ENCODE measurements around the gene PLEKHA5.
"Not testable (repeated sequence)": the region's sequence is repeated elsewhere in the genome, so short reads cannot be mapped to it uniquely, and the experiment has no call there.

The PLEKHA5 gene

GRCh38 chr12:19326102-19326501 lies 196.6 kb downstream of the PLEKHA5 start:
- DNase-seq (ENCODE audit: low spot score) = no peak

GRCh38 chr12:19332196-19332595 lies 202.7 kb downstream of the PLEKHA5 start:
- no peak for DNase-seq (ENCODE audit: low spot score)

- no peak for DNase-seq (ENCODE audit: low spot score)
These were observed 208.9 kb downstream of the PLEKHA5 start for GRCh38 chr12:19338405-19338804.

- DNase-seq (ENCODE audit: low spot score) = not testable (repeated sequence)
These were observed 221.3 kb downstream of the PLEKHA5 start for GRCh38 chr12:19350850-19351249.

GRCh38 chr12:19351346-19351745 lies 221.8 kb downstream of the PLEKHA5 start:
- no peak for DNase-seq (ENCODE audit: low spot score)

- DNase-seq (ENCODE audit: low spot score) = peak; percentile 74
These were observed 240.2 kb downstream of the PLEKHA5 start for GRCh38 chr12:19369691-19370148.

GRCh38 chr12:19373586-19373985 lies 244.1 kb downstream of the PLEKHA5 start:
- no peak for DNase-seq (ENCODE audit: low spot score)

- no peak for DNase-seq (ENCODE audit: low spot score)
These were observed 246.4 kb downstream of the PLEKHA5 start for GRCh38 chr12:19375888-19376287.

GRCh38 chr12:19376691-19377090 lies 247.2 kb downstream of the PLEKHA5 start:
- DNase-seq (ENCODE audit: low spot score) = no peak

GRCh38 chr12:19382111-19382526 lies 252.6 kb downstream of the PLEKHA5 start:
- peak; percentile 69 for DNase-seq (ENCODE audit: low spot score)

- DNase-seq (ENCODE audit: low spot score) = no peak
These were observed 253.0 kb downstream of the PLEKHA5 start for GRCh38 chr12:19382563-19382962.

- DNase-seq (ENCODE audit: low spot score) = no peak
These were observed 257.6 kb downstream of the PLEKHA5 start for GRCh38 chr12:19387161-19387560.

GRCh38 chr12:19388131-19388549 lies 258.6 kb downstream of the PLEKHA5 start:
- peak; percentile 28 for DNase-seq (ENCODE audit: low spot score)

GRCh38 chr12:19390051-19390598 lies 260.6 kb downstream of the PLEKHA5 start:
- DNase-seq (ENCODE audit: low spot score) = no peak

GRCh38 chr12:19392644-19393043 lies 263.1 kb downstream of the PLEKHA5 start:
- not testable (repeated sequence) for DNase-seq (ENCODE audit: low spot score)

- no peak for DNase-seq (ENCODE audit: low spot score)
These were observed 264.9 kb downstream of the PLEKHA5 start for GRCh38 chr12:19394385-19394784.

- no peak for DNase-seq (ENCODE audit: low spot score)
These were observed 268.0 kb downstream of the PLEKHA5 start for GRCh38 chr12:19397534-19397933.

GRCh38 chr12:19398376-19399363 lies 269.1 kb downstream of the PLEKHA5 start:
- DNase-seq (ENCODE audit: low spot score) = peak; percentile 25

- not testable (repeated sequence) for DNase-seq (ENCODE audit: low spot score)
These were observed 271.2 kb downstream of the PLEKHA5 start for GRCh38 chr12:19400649-19401285.

- no peak for DNase-seq (ENCODE audit: low spot score)
These were observed 272.7 kb downstream of the PLEKHA5 start for GRCh38 chr12:19402211-19402610.

GRCh38 chr12:19402743-19403431 lies 273.4 kb downstream of the PLEKHA5 start:
- DNase-seq (ENCODE audit: low spot score) = peak; percentile 41
